ENCODE results near the gene CHAF1A. TPM values are rescaled to one million over a fixed set of nuclear protein-coding genes. Genes with fewer than 3 reads are reported as not detected.

CHAF1A gene
- total RNA-seq, 1 donor from 2014 or later: 5.1 TPM

- no peak overlapping the region for H3K27ac ChIP-seq (replicated peaks)
- intact Hi-C loops (cut with micrococcal nuclease): no loop called here
- TF ChIP-seq, protein P1, sequence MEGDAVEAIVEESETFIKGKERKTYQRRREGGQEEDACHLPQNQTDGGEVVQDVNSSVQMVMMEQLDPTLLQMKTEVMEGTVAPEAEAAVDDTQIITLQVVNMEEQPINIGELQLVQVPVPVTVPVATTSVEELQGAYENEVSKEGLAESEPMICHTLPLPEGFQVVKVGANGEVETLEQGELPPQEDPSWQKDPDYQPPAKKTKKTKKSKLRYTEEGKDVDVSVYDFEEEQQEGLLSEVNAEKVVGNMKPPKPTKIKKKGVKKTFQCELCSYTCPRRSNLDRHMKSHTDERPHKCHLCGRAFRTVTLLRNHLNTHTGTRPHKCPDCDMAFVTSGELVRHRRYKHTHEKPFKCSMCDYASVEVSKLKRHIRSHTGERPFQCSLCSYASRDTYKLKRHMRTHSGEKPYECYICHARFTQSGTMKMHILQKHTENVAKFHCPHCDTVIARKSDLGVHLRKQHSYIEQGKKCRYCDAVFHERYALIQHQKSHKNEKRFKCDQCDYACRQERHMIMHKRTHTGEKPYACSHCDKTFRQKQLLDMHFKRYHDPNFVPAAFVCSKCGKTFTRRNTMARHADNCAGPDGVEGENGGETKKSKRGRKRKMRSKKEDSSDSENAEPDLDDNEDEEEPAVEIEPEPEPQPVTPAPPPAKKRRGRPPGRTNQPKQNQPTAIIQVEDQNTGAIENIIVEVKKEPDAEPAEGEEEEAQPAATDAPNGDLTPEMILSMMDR (IDR thresholded peaks at IDR 0.05; ENCODE audit: borderline replicate concordance): no peak
- no peaks in the 10 kb centered on the region for H3K27me3 ChIP-seq (ENCODE audit: low read depth)
- DNase-seq: no peak
- H3K4me3 ChIP-seq: no peak overlapping the region
- H3K4me1 ChIP-seq: no peaks in the 10 kb centered on the region
- no peaks in the 10 kb centered on the region for H3K9me3 ChIP-seq (replicated peaks)
- peaks cover 33% of the 10 kb centered on the region for H3K36me3 ChIP-seq
Observed at GRCh38 chr19:4441994-4442818, 39.8 kb downstream of the CHAF1A start.

- intact Hi-C loops (cut with micrococcal nuclease): no loop called here
- no peak overlapping the region for H3K4me3 ChIP-seq
- peaks cover 39% of the 10 kb centered on the region for H3K36me3 ChIP-seq
- TF ChIP-seq, protein P1 (IDR thresholded peaks at IDR 0.05; ENCODE audit: borderline replicate concordance): no peak
- H3K9me3 ChIP-seq (replicated peaks): no peaks in the 10 kb centered on the region
- H3K4me1 ChIP-seq: no peaks in the 10 kb centered on the region
- H3K27ac ChIP-seq (replicated peaks): no peak overlapping the region
- no peak for DNase-seq
- H3K27me3 ChIP-seq (ENCODE audit: low read depth): no peaks in the 10 kb centered on the region
Observed at GRCh38 chr19:4442819-4443146, 40.3 kb downstream of the CHAF1A start.

DNA sequence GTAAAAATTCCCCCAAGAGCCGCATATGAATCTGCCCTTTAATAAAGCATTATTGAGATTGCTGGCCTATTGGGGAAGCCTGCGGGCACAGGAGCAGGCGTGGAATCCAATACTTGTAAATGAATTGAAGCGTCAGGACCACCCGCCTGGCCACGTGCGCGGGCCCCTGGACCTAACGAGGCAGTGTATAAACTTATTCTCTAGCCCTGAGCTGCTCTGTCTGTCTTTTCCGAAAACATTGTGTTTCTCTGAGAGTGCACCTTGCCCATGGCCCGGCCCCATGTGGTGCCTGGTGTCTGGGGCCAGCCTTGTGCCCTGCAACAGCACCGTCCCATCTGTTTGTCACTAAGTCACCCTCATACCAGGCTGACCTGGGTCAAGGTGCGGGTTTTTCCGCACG, 40.7 kb downstream of the CHAF1A start:
- Histone ChIP-seq H3K36me3 (peaks cover 43% of the 10 kb centered on the region), H3K4me1 (peaks cover under 1% of the 10 kb centered on the region), H3K4me3 (no peak overlapping the region), H3K9me3 (replicated peaks) (no peaks in the 10 kb centered on the region), H3K27me3 (ENCODE audit: low read depth) (no peaks in the 10 kb centered on the region), H3K27ac (replicated peaks) (no peak overlapping the region)
- TF ChIP-seq, protein P1 (IDR thresholded peaks at IDR 0.05; ENCODE audit: borderline replicate concordance): no peak
- no peak for DNase-seq
- intact Hi-C loops (cut with micrococcal nuclease): no loop called here

GRCh38 chr19:4443966-4444764, 41.7 kb downstream of the CHAF1A start:
- DNase-seq: no peak

More at GRCh38 chr19:4443966-4444764, 41.7 kb downstream of the CHAF1A start:
- Histone ChIP-seq H3K27ac (replicated peaks) (no peak overlapping the region), H3K4me1 (peaks cover 9% of the 10 kb centered on the region), H3K27me3 (ENCODE audit: low read depth) (no peaks in the 10 kb centered on the region), H3K9me3 (replicated peaks) (no peaks in the 10 kb centered on the region), H3K36me3 (peaks cover 53% of the 10 kb centered on the region), H3K4me3 (no peak overlapping the region)
- intact Hi-C loops (cut with micrococcal nuclease): no loop called here
- TF ChIP-seq, protein P1 (IDR thresholded peaks at IDR 0.05; ENCODE audit: borderline replicate concordance): no peak
